WTC11 (cell line): ENCODE measurements around the gene G2E3. TPM values are rescaled to one million over a fixed set of nuclear protein-coding genes. Genes with fewer than 3 reads are reported as not detected.

ENCODE experiments used
- ATAC-seq: fragments of 200-7000 bp; cut with Tn5 transposase; 2 replicates; pipeline ENCODE4 v1.10.0; 2021; ENCODE audit warnings: mild to moderate bottlenecking, moderate library complexity
- CTCF ChIA-PET: fragments of 300-600 bp; sonication (Branson Sonifier 250); formaldehyde crosslinking; loops from one replicate; lab custom pipeline; 2021; ENCODE audit warnings: antibody characterized with exemption; lab: Charles Lee
- POLR2A ChIA-PET: fragments of 350-600 bp; sonication (Branson Sonifier 250); formaldehyde crosslinking; loops from one replicate; lab custom pipeline; 2021; ENCODE audit warnings: antibody characterized with exemption; lab: Charles Lee
- DNase-seq: peaks from one replicate; pipeline ENCODE4 v3.0.0; 2021; ENCODE audit warnings: low spot score
- H3K27ac Mint-ChIP-seq: 2 replicates; pipeline ENCODE4 v1.8.0; 2021; ENCODE audit warnings: mixed read lengths
- H3K27me3 Mint-ChIP-seq: 2 replicates; pipeline ENCODE4 v1.8.0; 2021; ENCODE audit warnings: low read depth, mild to moderate bottlenecking, moderate library complexity, mixed read lengths
- H3K36me3 Mint-ChIP-seq: 2 replicates; pipeline ENCODE4 v1.8.0; 2021; ENCODE audit warnings: mixed read lengths
- H3K4me1 Mint-ChIP-seq: 2 replicates; pipeline ENCODE4 v1.8.0; 2022; ENCODE audit warnings: mixed read lengths
- H3K4me3 Mint-ChIP-seq: 2 replicates; pipeline ENCODE4 v1.8.0; 2021; ENCODE audit warnings: mild to moderate bottlenecking, moderate library complexity, mixed read lengths
- H3K9me3 Mint-ChIP-seq: 2 replicates; pipeline ENCODE4 v1.8.0; 2021; ENCODE audit warnings: mixed read lengths
- ATF2 ChIP-seq: sonication (generic); formaldehyde crosslinking; IDR thresholded peaks from 2 replicates; pipeline ENCODE4 v1.8.1; 2022; ENCODE audit warnings: low read depth, missing genetic modification reagents, borderline replicate concordance
- CTCF ChIP-seq: fragments of 200-600 bp; IDR thresholded peaks from 2 replicates; pipeline ENCODE4 v1.8.0; 2022; ENCODE audit warnings: antibody characterized with exemption
- EMX1 ChIP-seq: fragments of 250-450 bp; sonication (Bioruptor Pico); IDR thresholded peaks from 2 replicates; pipeline ENCODE4 v1.8.0; 2021; ENCODE audit warnings: mild to moderate bottlenecking
- JAZF1 ChIP-seq: fragments of 250-450 bp; sonication (Bioruptor Pico); IDR thresholded peaks from 2 replicates; pipeline ENCODE4 v1.9.0; 2021; ENCODE audit warnings: moderate library complexity, mild to moderate bottlenecking, inconsistent platforms
- MXD4 ChIP-seq: fragments of 250-450 bp; sonication (Bioruptor Pico); IDR thresholded peaks from 2 replicates; pipeline ENCODE4 v1.8.0; 2021; ENCODE audit warnings: mild to moderate bottlenecking, moderate library complexity, borderline replicate concordance
- MYBL2 ChIP-seq: sonication (generic); formaldehyde crosslinking; IDR thresholded peaks from 2 replicates; pipeline ENCODE4 v1.8.1; 2023; ENCODE audit warnings: mild to moderate bottlenecking, moderate library complexity, missing genetic modification reagents
- NFYB ChIP-seq: sonication (generic); formaldehyde crosslinking; conservative IDR thresholded peaks from 2 replicates; pipeline ENCODE4 v1.8.0; 2022; ENCODE audit warnings: low read depth, missing genetic modification reagents
- PREB ChIP-seq: sonication (generic); formaldehyde crosslinking; IDR thresholded peaks from 2 replicates; pipeline ENCODE4 v1.8.1; 2022; ENCODE audit warnings: mild to moderate bottlenecking, missing genetic modification reagents, moderate library complexity, borderline replicate concordance
- PRRX2 ChIP-seq: fragments of 250-450 bp; sonication (Bioruptor Pico); IDR thresholded peaks from 2 replicates; pipeline ENCODE4 v1.8.0; 2021; ENCODE audit warnings: mild to moderate bottlenecking
- STAT6 ChIP-seq: sonication (generic); formaldehyde crosslinking; conservative IDR thresholded peaks from 2 replicates; pipeline ENCODE4 v1.8.1; 2023; ENCODE audit warnings: mild to moderate bottlenecking, low read depth, missing genetic modification reagents, moderate library complexity
- TCF7 ChIP-seq: sonication (generic); formaldehyde crosslinking; IDR thresholded peaks from 2 replicates; pipeline ENCODE4 v1.8.0; 2022; ENCODE audit warnings: mild to moderate bottlenecking, low read depth, missing genetic modification reagents, moderate library complexity
- TEAD1 ChIP-seq: sonication (generic); formaldehyde crosslinking; IDR thresholded peaks from 2 replicates; pipeline ENCODE4 v1.8.0; 2022; ENCODE audit warnings: mild to moderate bottlenecking, missing genetic modification reagents
- USF1 ChIP-seq: sonication (generic); formaldehyde crosslinking; IDR thresholded peaks from 2 replicates; pipeline ENCODE4 v1.8.0; 2022; ENCODE audit warnings: mild to moderate bottlenecking, missing genetic modification reagents
- ZBTB21 ChIP-seq: sonication (generic); formaldehyde crosslinking; IDR thresholded peaks from 2 replicates; pipeline ENCODE4 v1.8.1; 2023; ENCODE audit warnings: mild to moderate bottlenecking, missing genetic modification reagents, borderline replicate concordance
- ZBTB43 ChIP-seq: sonication (generic); formaldehyde crosslinking; IDR thresholded peaks from 2 replicates; pipeline ENCODE4 v1.8.1; 2023; ENCODE audit warnings: mild to moderate bottlenecking, missing genetic modification reagents
- ZNF121 ChIP-seq: sonication (generic); formaldehyde crosslinking; IDR thresholded peaks from 2 replicates; pipeline ENCODE4 v1.8.0; 2023; ENCODE audit warnings: missing genetic modification reagents
- ZNF263 ChIP-seq: sonication (generic); formaldehyde crosslinking; IDR thresholded peaks from 2 replicates; pipeline ENCODE4 v1.8.1; 2022; ENCODE audit warnings: low read depth, mild to moderate bottlenecking, moderate library complexity, missing genetic modification reagents
- ZNF396 ChIP-seq: fragments of 250-450 bp; sonication (Bioruptor Pico); IDR thresholded peaks from 2 replicates; pipeline ENCODE4 v1.8.0; 2021; ENCODE audit warnings: mild to moderate bottlenecking, moderate library complexity, borderline replicate concordance
- ZNF425 ChIP-seq: fragments of 250-450 bp; sonication (Bioruptor Pico); conservative IDR thresholded peaks from 2 replicates; pipeline ENCODE4 v1.9.0; 2021; ENCODE audit warnings: mild to moderate bottlenecking
- total RNA-seq: library from RNA; stranded (reverse); gene quantifications from 3 replicates; pipeline ENCODE4 v1.2.3, GENCODE V29; 2021

The G2E3 gene
- total RNA-seq, 1 experiment from 2014 or later: 66.2 TPM

- TF ChIP-seq STAT6 (no peak), ZNF396 (no peak), MXD4 (CRISPR knock-in tag) (no peak), ZBTB21 (CRISPR knock-in tag) (no peak)
Measured at GRCh38 chr14:30553311-30553989, 5.5 kb upstream of the G2E3 start (continued).

- H3K9me3 Mint-ChIP-seq: no peaks in the 10 kb centered on the region
- H3K27me3 Mint-ChIP-seq: peaks cover 3% of the 10 kb centered on the region; the same call in 1 of the 2 replicates
- ChIA-PET POLR2A (no interaction called here), CTCF (interaction anchor here (0.7 kb wide), 1 partner anchor 76 kb away, joined by 4 read pairs; no protein-coding TSS in a partner anchor)
- H3K27ac Mint-ChIP-seq: peak overlapping the region; percentile 96
- no peak for DNase-seq
- no peak for TF ChIP-seq MXD4 (CRISPR knock-in tag)
- no peak for TF ChIP-seq TEAD1 (CRISPR knock-in tag)
- no peak for TF ChIP-seq USF1 (CRISPR knock-in tag)
- TF ChIP-seq ZNF263 (CRISPR knock-in tag): no peak
- TF ChIP-seq PRRX2: no peak
- no peak for TF ChIP-seq ZBTB21 (CRISPR knock-in tag)
- no peak for TF ChIP-seq NFYB (CRISPR knock-in tag)
- no peak for TF ChIP-seq CTCF
- no peak for TF ChIP-seq PREB (CRISPR knock-in tag)
- no peak for TF ChIP-seq ZNF396
- TF ChIP-seq ZNF425 (CRISPR knock-in tag): no peak
- no peak for TF ChIP-seq ATF2 (CRISPR knock-in tag)
- no peak for TF ChIP-seq EMX1 (CRISPR knock-in tag)
- no peak for TF ChIP-seq ZBTB43 (CRISPR knock-in tag)
- no peak for TF ChIP-seq TCF7
- no peak for TF ChIP-seq JAZF1 (CRISPR knock-in tag)
- no peak for TF ChIP-seq MYBL2 (CRISPR knock-in tag)
- no peak for TF ChIP-seq ZNF121 (CRISPR knock-in tag)
- H3K4me1 Mint-ChIP-seq: peaks cover 32% of the 10 kb centered on the region
- H3K36me3 Mint-ChIP-seq: peaks cover 16% of the 10 kb centered on the region
- H3K4me3 Mint-ChIP-seq: peak overlapping the region; percentile 99
- no peak for ATAC-seq
Measured at GRCh38 chr14:30558362-30558674, 640 bp upstream of the G2E3 start.
